Measurements from ENCODE around the gene ZNF827.

Gene ZNF827

GRCh38 chr4:145871209-145871608, 67.4 kb downstream of the ZNF827 start:
- H3K4me3 ChIP-seq (ENCODE audit: low read depth, low read length), result no peak overlapping the region
- no peaks in the 10 kb centered on the region for H3K4me1 ChIP-seq (ENCODE audit: control insufficient read depth, insufficient read depth, low read length)
- POLR2A ChIA-PET, result no interaction called here
- H3K9me3 ChIP-seq (ENCODE audit: control insufficient read depth, insufficient read depth, low read depth, low read length), result no peaks in the 10 kb centered on the region
- H3K27ac ChIP-seq (ENCODE audit: extremely low read depth, low read depth, low read length), result no peak overlapping the region
- H3K36me3 ChIP-seq (ENCODE audit: control insufficient read depth in 2 of 2, insufficient read depth in 1 of 2, low read length in 2 of 2), result peaks cover 0 to 2% of the 10 kb centered on the region in 2 experiments; a peak in 1 of 3 replicates
- CTCF ChIA-PET, result no interaction called here
- TF ChIP-seq ZNF645 (tag by site-specific recombination; IDR thresholded peaks at IDR 0.05) (no peak), ZNF48 (tag by site-specific recombination; IDR thresholded peaks at IDR 0.05) (no peak), ZNF639 (tag by site-specific recombination; IDR thresholded peaks at IDR 0.05) (no peak), KLF1 (tag by site-specific recombination; IDR thresholded peaks at IDR 0.05) (no peak)

- ChIA-PET CTCF (no interaction called here), POLR2A (no interaction called here)
- H3K36me3 ChIP-seq (ENCODE audit: control insufficient read depth in 2 of 2, insufficient read depth in 1 of 2, low read length in 2 of 2), result no peaks in the 10 kb centered on the region
- no peaks in the 10 kb centered on the region for H3K9me3 ChIP-seq (ENCODE audit: control insufficient read depth, insufficient read depth, low read depth, low read length)
- no peaks in the 10 kb centered on the region for H3K4me1 ChIP-seq (ENCODE audit: control insufficient read depth, insufficient read depth, low read length)
- no peak overlapping the region for H3K27ac ChIP-seq (ENCODE audit: extremely low read depth, low read depth, low read length)
- TF ChIP-seq ZXDB (tag by site-specific recombination; IDR thresholded peaks at IDR 0.05) (no peak), ZNF221 (tag by site-specific recombination; IDR thresholded peaks at IDR 0.05; ENCODE audit: borderline replicate concordance) (no peak), ZNF707 (tag by site-specific recombination; IDR thresholded peaks at IDR 0.05) (no peak), ZNF555 (tag by site-specific recombination; conservative IDR thresholded peaks at IDR 0.05) (no peak), ZNF274 (IDR thresholded peaks at IDR 0.05; ENCODE audit: low read length) (no peak), ZNF274 (tag by site-specific recombination; IDR thresholded peaks at IDR 0.05; ENCODE audit: borderline replicate concordance) (no peak), SALL2 (tag by site-specific recombination; IDR thresholded peaks at IDR 0.05; ENCODE audit: borderline replicate concordance) (no peak), ZNF292 (tag by site-specific recombination; IDR thresholded peaks at IDR 0.05; ENCODE audit: borderline replicate concordance, low read depth) (no peak), ZNF211 (tag by site-specific recombination; IDR thresholded peaks at IDR 0.05; ENCODE audit: low read depth) (no peak), ZNF155 (tag by site-specific recombination; IDR thresholded peaks at IDR 0.05) (no peak), ZNF280C (tag by site-specific recombination; IDR thresholded peaks at IDR 0.05) (no peak), ZSCAN30 (tag by site-specific recombination; IDR thresholded peaks at IDR 0.05) (no peak), ZNF146 (tag by site-specific recombination; IDR thresholded peaks at IDR 0.05) (no peak), SCRT2 (tag by site-specific recombination; IDR thresholded peaks at IDR 0.05) (no peak), ZNF747 (tag by site-specific recombination; IDR thresholded peaks at IDR 0.05) (no peak), GLIS2 (tag by site-specific recombination; IDR thresholded peaks at IDR 0.05) (no peak), ZFHX2 (tag by site-specific recombination; conservative IDR thresholded peaks at IDR 0.05) (no peak), PRDM1 (tag by site-specific recombination; IDR thresholded peaks at IDR 0.05) (no peak), ZNF837 (tag by site-specific recombination; IDR thresholded peaks at IDR 0.05) (no peak)
- no peak overlapping the region for H3K4me3 ChIP-seq (ENCODE audit: low read depth, low read length)
Measured at GRCh38 chr4:145870155-145871020, 68.2 kb downstream of the ZNF827 start.

Data from HEK293 (cell line).